WI38 (cell line): ENCODE data around the gene ZBTB37.

Experiments used
- H3K4me3 ChIP-seq: 2 replicates; pipeline ENCODE4 v1.5.1; 2011; ENCODE audit warnings: low read depth, mild to moderate bottlenecking, control low read depth, low read length
- CTCF ChIP-seq: IDR thresholded peaks from 2 replicates; pipeline ENCODE4 v1.5.1; 2012; ENCODE audit warnings: low read depth, mild to moderate bottlenecking, control low read depth, low read length

The ZBTB37 gene, protein sequence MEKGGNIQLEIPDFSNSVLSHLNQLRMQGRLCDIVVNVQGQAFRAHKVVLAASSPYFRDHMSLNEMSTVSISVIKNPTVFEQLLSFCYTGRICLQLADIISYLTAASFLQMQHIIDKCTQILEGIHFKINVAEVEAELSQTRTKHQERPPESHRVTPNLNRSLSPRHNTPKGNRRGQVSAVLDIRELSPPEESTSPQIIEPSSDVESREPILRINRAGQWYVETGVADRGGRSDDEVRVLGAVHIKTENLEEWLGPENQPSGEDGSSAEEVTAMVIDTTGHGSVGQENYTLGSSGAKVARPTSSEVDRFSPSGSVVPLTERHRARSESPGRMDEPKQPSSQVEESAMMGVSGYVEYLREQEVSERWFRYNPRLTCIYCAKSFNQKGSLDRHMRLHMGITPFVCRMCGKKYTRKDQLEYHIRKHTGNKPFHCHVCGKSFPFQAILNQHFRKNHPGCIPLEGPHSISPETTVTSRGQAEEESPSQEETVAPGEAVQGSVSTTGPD

GRCh38 chr1:173868266-173869020, at the start of gene ZBTB37:
Gene ZBTB37, plus strand, starts transcription at chr1:173868380. Its CDS starts 1,846 bp downstream, at chr1:173870226.
- peak within 1 kb of the TSS; percentile 92 for H3K4me3 ChIP-seq
- no peak for TF ChIP-seq CTCF

DNA sequence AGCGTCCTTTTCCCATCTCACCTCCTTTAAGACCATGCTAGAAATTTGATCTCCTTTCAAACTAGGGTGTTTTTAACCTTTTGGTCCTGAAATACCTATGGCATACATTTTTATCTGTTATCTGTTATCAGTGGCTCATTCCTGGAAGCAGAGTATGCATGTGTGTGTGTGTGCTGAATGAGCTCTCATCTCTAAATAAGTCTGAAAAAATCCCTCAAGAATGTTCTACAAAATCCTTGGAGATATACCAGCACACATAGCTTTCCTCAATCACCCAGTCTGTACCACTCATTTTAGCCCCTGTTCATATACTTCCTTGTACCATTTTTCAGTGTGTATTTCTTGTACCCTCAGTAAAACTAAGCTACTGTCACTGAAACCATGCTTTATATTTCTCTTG, 49.7 kb upstream of the ZBTB37 start:
- TF ChIP-seq CTCF = no peak
- H3K4me3 ChIP-seq = no peak overlapping the region

DNA sequence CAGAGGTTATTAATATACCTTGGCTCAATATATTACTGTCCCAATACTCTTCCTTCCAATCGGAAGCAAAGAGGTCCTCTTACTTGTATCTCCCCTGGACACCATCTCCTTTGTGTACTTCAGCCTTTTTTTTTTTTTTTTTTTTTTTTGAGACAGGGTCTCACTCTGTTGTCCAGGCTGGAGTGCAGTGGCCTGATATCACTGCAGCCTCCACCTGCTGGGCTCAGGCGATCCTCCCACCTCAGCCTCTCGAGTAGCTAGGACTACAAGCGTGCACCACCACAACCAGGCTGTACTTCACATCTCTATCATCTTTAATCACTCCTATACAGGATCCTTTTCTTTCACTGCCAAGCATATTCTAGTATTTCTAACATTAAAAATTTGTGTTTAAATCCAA, 46.5 kb upstream of the ZBTB37 start:
- no peak overlapping the region for H3K4me3 ChIP-seq
- TF ChIP-seq CTCF = no peak

GRCh38 chr1:173823781-173824314, 44.3 kb upstream of the ZBTB37 start:
- TF ChIP-seq CTCF = no peak
- peak overlapping the region; percentile 95 for H3K4me3 ChIP-seq

DNA sequence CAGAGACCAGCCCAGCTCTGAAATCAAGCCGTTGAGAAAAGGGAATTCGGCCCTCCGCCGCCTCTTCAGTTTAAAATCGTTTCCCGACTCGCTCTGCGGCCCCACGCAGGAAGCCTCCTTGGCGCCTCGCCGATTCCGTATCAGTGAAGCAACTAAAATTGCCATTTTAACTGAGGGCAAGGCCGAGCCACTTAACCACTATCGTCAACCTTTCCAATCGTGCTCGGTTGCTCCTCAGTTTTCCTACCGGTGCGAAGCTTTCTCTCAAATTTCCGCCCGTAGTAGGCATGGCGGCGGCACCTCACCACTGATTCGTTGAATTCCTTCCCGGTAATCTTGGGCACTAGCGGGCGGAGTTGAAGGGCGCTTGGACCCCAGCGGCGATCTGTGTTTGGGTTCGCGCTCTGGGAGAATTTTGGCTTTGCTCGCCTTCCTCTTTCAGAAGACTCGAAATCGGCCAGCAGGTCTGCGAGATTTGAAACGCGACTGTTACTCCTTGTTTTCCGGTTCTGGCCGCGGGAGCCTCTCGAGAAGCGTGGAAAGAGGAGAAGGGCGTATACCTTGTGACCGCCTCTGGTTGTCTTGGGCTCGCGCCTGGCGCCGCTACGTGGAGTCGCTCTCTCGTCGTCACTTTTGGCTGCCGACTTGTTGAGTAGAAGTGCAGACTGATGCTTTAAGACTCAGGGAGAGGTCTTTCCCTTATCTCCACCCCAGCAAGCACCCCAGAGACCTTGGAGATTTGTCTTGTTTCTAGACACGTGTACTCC, 43.7 kb upstream of the ZBTB37 start, which contains the start of the genes CENPL and DARS2:
TSS of gene CENPL (minus strand) at position 569 of the 767 bp plus-strand sequence. CDS start 13,584 bp downstream, outside the sequence.
TSS of gene DARS2 (plus strand) at position 359 of the 767 bp plus-strand sequence. CDS start 557 bp downstream, outside the sequence.
- H3K4me3 ChIP-seq = peak within 1 kb of the TSS; percentile 95
- no peak for TF ChIP-seq CTCF

- TF ChIP-seq CTCF = no peak
- H3K4me3 ChIP-seq = no peak overlapping the region
Observed at GRCh38 chr1:173827611-173828010, 40.6 kb upstream of the ZBTB37 start.
